Cardiac fibroblast (primary cell): Measurements from ENCODE around the gene PORCN.

Experiments used
- DNase-seq, 2 donors: peaks; one replicate each; pipeline versions ENCODE4 v3.0.0 to v3.0.0-alpha.2; 2010; ENCODE audit warnings: low read depth in 2 of 2
- H3K4me3 ChIP-seq, 2 donors: replicated peaks in 1 of 2; 1 replicate in 1 of 2; 2 replicates in 1 of 2; pipeline ENCODE4 v1.5.1; 2011; ENCODE audit warnings: low read depth in 2 of 2, low read length in 2 of 2, mild to moderate bottlenecking in 2 of 2, moderate library complexity in 1 of 2
- TF ChIP-seq, protein P1 (sequence below): IDR thresholded peaks from one replicate; pipeline ENCODE4 v1.5.1; 2011; ENCODE audit warnings: low read depth, mild to moderate bottlenecking, low read length, inconsistent platforms

PORCN gene

DNA sequence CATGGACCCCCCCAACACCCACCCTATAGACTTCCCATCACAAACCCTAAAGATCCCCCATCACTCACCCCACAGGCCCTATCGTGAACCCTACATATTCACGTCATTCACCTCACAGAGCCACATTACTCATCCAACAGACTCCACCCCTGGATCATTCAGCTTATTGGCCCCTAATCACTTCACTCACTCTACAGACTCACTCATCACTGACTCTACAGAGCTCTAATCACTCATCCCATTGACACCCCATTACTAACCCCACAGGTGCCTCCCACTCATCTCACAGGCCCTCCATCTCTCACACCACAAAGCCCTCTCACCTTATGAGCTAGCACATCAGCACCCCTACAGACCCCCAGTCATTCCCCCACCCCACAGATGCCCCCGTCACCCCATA, 24.4 kb downstream of the PORCN start:
- TF ChIP-seq, protein P1, sequence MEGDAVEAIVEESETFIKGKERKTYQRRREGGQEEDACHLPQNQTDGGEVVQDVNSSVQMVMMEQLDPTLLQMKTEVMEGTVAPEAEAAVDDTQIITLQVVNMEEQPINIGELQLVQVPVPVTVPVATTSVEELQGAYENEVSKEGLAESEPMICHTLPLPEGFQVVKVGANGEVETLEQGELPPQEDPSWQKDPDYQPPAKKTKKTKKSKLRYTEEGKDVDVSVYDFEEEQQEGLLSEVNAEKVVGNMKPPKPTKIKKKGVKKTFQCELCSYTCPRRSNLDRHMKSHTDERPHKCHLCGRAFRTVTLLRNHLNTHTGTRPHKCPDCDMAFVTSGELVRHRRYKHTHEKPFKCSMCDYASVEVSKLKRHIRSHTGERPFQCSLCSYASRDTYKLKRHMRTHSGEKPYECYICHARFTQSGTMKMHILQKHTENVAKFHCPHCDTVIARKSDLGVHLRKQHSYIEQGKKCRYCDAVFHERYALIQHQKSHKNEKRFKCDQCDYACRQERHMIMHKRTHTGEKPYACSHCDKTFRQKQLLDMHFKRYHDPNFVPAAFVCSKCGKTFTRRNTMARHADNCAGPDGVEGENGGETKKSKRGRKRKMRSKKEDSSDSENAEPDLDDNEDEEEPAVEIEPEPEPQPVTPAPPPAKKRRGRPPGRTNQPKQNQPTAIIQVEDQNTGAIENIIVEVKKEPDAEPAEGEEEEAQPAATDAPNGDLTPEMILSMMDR: no peak
- no peak for DNase-seq
- no peak overlapping the region for H3K4me3 ChIP-seq

DNA sequence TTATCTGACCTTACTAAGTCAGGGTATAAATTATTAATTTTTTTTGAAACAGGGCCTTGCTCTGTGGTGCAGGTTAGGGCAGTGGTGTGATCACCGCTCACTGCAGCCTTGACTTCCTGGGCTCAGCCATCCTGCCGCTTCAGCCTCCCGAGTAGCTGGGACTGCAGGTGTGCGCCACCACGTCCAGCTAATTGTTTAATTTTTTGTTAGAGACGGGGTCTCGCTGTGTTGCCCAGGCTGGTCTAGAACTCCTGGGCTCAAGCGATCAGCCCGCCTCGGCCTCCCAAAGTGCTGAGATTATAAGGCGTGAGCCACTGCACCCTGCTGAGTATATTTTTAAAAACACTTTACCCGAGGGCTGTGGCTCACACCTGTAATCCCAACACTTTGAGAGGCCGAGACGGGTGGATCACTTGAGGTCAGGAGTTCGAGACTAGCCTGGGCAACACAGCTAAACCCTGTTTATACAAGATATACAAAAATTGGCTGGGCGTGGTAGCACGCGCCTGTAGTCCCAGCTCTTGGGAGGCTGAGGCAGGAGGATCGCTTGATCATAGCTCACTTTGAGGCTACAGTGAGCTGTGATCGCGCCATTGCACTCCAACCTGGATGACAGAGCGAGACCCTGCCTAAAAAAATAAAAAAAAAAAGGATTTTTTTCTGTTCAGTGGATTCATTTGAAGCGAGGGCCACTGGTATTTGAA, 30.0 kb downstream of the PORCN start:
- no peak for DNase-seq
- peak overlapping the region; percentile 18 to 22 for H3K4me3 ChIP-seq
- TF ChIP-seq, protein P1: no peak

DNA sequence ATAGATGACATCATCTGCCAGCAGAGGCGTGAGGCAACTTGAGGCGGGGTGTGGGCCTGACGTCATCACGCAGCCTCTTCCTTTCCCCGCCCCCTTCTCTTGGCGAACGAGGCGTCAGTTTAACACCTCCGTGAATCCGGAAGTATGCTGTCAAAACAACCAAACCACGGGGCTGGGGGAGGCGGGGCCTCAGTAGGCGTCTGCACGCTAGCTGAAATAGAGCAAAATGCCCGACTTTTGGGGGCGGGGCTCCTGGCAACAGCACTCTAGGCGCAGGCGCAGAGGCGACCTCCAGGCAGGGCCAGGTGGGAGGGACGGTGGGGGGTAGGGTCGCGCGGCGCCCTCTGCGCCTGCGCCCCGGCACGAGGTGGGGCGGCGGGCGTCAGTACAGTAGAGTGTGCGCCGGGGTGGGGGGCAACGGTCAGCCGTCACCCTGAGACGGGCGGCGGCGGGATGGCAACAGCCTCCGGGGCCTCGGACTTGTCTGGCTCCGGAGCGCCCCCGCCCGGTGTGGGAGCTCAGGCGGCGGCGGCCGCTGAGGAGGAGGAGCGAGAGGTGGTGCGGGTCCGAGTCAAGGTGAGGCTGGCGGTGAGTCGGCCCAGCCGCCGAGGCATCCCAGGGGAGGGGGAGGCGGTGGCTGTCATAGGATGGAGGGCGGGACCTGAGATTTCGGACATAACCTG, 30.7 kb downstream of the PORCN start, which contains the start of gene TBC1D25:
TSS of gene TBC1D25 (plus strand) at position 370 of the 683 bp plus-strand sequence. CDS start at position 454, 84 bp downstream.
- DNase-seq: peak; percentile 98
- TF ChIP-seq, protein P1: no peak
- peak within 1 kb of the TSS; percentile 67 to 71 for H3K4me3 ChIP-seq

DNA sequence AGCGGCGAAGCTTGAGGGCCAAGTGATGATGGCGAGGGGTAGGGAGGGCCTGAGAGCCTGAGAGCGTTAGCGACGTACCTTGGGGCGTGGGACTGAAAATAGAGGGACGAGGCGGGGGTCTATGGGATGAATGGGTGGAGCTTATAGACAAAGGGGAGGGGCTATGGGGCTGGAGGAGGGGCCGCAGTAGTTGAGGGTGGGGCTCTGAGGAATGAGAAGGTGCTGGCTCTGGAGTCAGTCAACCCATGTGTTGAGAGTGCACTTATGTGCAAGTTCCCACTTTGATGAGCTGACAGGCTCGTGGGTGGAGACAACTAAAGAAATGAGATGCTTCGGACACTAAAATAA, 31.2 kb downstream of the PORCN start:
- peak; percentile 41 to 59 for DNase-seq
- H3K4me3 ChIP-seq: peak overlapping the region; percentile 67 to 71
- TF ChIP-seq, protein P1: no peak

DNA sequence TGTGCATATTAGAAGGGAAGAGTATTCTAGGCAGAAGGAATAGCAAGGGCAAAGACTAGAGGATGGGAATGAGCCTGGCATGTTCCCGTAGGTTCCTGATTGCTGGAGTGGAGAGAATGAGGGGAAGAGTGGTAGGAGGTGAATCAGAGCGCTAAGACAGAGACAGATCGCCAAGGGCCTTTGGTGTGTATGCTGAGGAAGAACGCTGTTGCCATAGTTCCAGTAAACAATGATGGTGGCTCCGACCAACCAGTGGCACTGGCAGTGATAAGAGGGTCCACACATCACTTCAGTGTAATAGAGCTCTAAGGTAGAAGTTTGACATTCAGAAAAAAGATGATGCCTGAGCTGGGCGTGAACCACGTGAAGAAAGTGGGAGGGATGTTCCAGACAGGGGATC, 31.7 kb downstream of the PORCN start:
- no peak for DNase-seq
- TF ChIP-seq, protein P1: no peak
- H3K4me3 ChIP-seq: peak overlapping the region; percentile 67 to 71

DNA sequence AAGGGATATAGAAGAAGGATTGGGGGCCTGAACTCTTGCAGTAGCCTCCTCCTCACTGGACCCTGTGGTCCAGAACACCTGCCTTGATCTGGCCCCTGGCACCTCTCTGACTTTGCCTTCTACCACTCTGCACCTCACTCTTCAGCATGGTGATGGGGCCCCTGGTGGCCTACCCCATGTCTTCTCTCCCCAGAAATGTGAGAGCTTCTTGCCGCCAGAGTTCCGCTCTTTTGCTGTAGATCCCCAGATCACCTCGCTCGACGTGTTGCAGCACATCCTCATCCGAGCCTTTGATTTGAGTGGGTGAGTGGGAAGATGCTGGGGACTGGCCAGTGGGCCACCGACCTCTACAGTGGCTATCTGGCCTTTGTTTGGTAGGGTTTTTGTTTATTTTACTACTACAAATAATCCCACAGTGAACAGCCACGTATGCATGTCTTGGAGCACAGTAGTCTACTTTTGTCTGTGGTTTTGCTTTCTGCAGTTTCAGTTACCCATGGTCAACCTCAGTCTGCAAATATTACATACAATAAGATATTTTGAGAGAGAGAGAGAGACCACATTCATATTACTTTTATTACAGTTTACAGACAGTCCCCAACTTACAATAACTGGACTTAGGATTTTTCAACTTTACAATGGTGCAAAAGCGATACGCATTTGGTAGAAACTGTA, 32.5 kb downstream of the PORCN start:
- DNase-seq: no peak
- no peak overlapping the region for H3K4me3 ChIP-seq
- TF ChIP-seq, protein P1: no peak
